OCI-LY3 (cell line): ENCODE results near the gene PRKCG.

Experiments
- H2AFZ ChIP-seq: fragments of 200-600, 300-600 bp; shearing (Covaris generic); 2 replicates; pipeline ENCODE4 v1.6.0; 2014; ENCODE audit warnings: antibody characterized with exemption, low read depth, low read length
- H3K27ac ChIP-seq: fragments of 200-600, 300-600 bp; sonication (generic); 2 replicates; pipeline ENCODE4 v1.5.1; 2014; ENCODE audit warnings: mild to moderate bottlenecking, low read length, moderate library complexity, mixed read lengths
- H3K27me3 ChIP-seq: fragments of 200-600, 300-600 bp; sonication (generic); 2 replicates; pipeline ENCODE4 v1.6.1; 2014; ENCODE audit warnings: low read depth, low read length, mixed read lengths
- H3K36me3 ChIP-seq: fragments of 200-600, 300-600 bp; sonication (generic); replicated peaks from 2 replicates; pipeline ENCODE3; 2014; ENCODE audit warnings: low read depth, low read length, mixed read lengths
- H3K4me1 ChIP-seq: fragments of 300-600, 200-600 bp; sonication (generic); 2 replicates; pipeline ENCODE4 v1.6.1; 2014; ENCODE audit warnings: low read length, mixed read lengths
- H3K4me2 ChIP-seq: fragments of 200-600, 300-600 bp; sonication (generic); 2 replicates; pipeline ENCODE4 v1.6.1; 2014; ENCODE audit warnings: low read length, mixed read lengths
- H3K4me3 ChIP-seq: fragments of 300-600, 200-600 bp; sonication (generic); 2 replicates; pipeline ENCODE4 v1.5.1; 2014; ENCODE audit warnings: antibody characterized with exemption, mild to moderate bottlenecking, low read length, moderate library complexity
- H3K79me2 ChIP-seq: fragments of 300-600, 200-600 bp; shearing (Covaris generic); 2 replicates; pipeline ENCODE4 v1.6.1; 2014; ENCODE audit warnings: mild to moderate bottlenecking, low read length, mixed read lengths
- H3K9ac ChIP-seq: fragments of 300-600, 200-600 bp; shearing (Covaris generic); 2 replicates; pipeline ENCODE4 v1.6.0; 2014; ENCODE audit warnings: mild to moderate bottlenecking, low read length, moderate library complexity
- H3K9me3 ChIP-seq: fragments of 200-600, 300-600 bp; shearing (Covaris generic); 2 replicates; pipeline ENCODE4 v1.6.1; 2014; ENCODE audit warnings: low read length, mixed read lengths; ENCODE audit not compliant: insufficient read depth
- H4K20me1 ChIP-seq: fragments of 200-600, 300-600 bp; sonication (generic); 2 replicates; pipeline ENCODE4 v1.6.1; 2016; ENCODE audit warnings: low read length, mixed read lengths; ENCODE audit not compliant: insufficient read depth
- EZH2phosphoT487 ChIP-seq: fragments of 200-600 bp; shearing (Covaris generic); IDR thresholded peaks from 2 replicates; pipeline ENCODE4 v1.6.1; 2018; ENCODE audit warnings: antibody characterized with exemption, mixed run types, low read depth
- TF ChIP-seq, protein P1 (sequence below): fragments of 200-600, 300-600 bp; sonication (generic); IDR thresholded peaks from 2 replicates; pipeline ENCODE4 v1.5.1; 2014; ENCODE audit warnings: antibody characterized with exemption, low read length, low read depth

The PRKCG gene

DNA sequence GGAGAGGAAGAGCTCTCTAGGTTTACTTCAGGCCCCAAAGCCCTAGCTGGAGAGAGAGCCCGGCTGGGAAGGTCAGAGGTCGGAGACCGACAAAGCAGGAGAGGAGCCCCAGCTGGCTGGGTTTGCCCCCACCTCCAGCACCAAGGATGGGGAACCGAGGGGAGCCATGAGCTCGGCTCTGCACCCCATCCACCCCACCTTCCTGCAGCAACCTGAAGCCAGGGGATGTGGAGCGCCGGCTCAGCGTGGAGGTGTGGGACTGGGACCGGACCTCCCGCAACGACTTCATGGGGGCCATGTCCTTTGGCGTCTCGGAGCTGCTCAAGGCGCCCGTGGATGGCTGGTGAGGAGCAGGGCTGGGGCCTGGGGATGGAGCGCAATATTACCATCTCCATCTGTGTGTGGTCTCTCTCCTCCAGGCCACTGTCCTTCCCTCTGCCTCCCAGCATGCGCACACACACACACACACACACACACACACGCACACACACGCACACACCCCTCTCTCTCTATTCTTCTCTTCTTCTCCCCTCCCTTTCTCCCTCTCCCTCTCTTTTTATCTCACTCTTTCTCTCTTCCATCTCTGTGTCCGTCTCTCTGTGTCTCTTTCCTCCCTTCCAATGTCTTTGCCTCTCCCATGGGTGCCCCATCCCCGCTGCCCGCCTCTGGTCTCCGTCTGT, 10.4 kb downstream of the PRKCG start:
- TF ChIP-seq, protein P1, sequence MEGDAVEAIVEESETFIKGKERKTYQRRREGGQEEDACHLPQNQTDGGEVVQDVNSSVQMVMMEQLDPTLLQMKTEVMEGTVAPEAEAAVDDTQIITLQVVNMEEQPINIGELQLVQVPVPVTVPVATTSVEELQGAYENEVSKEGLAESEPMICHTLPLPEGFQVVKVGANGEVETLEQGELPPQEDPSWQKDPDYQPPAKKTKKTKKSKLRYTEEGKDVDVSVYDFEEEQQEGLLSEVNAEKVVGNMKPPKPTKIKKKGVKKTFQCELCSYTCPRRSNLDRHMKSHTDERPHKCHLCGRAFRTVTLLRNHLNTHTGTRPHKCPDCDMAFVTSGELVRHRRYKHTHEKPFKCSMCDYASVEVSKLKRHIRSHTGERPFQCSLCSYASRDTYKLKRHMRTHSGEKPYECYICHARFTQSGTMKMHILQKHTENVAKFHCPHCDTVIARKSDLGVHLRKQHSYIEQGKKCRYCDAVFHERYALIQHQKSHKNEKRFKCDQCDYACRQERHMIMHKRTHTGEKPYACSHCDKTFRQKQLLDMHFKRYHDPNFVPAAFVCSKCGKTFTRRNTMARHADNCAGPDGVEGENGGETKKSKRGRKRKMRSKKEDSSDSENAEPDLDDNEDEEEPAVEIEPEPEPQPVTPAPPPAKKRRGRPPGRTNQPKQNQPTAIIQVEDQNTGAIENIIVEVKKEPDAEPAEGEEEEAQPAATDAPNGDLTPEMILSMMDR: no peak
- TF ChIP-seq EZH2phosphoT487: no peak

DNA sequence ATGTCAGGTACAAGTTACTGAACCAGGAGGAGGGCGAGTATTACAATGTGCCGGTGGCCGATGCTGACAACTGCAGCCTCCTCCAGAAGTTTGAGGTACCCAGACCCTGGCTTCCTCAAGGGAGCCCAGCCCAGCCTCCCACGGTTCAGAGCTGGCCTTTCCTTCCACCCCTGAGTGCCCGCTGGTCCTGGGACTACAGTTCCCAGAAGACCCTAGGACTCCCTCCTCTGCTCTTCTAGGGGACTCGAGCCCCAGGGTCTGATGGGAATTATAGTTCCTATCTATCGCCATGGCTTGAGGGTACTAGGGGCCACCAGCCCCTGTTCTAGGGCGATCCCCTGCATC, 11.0 kb downstream of the PRKCG start:
- Histone ChIP-seq H3K27ac (no peak overlapping the region), H3K27me3 (no peaks in the 10 kb centered on the region), H3K4me1 (no peaks in the 10 kb centered on the region), H3K9me3 (no peaks in the 10 kb centered on the region), H3K79me2 (no peaks in the 10 kb centered on the region), H3K36me3 (no peaks in the 10 kb centered on the region), H2AFZ (no peak overlapping the region), H3K9ac (no peak overlapping the region), H4K20me1 (no peaks in the 10 kb centered on the region), H3K4me2 (no peak overlapping the region), H3K4me3 (no peak overlapping the region)
- no peak for TF ChIP-seq EZH2phosphoT487
- TF ChIP-seq, protein P1: no peak

More for the DNA sequence above, 10.4 kb downstream of the PRKCG start:
- Histone ChIP-seq H3K4me1 (no peaks in the 10 kb centered on the region), H2AFZ (no peak overlapping the region), H3K9me3 (no peaks in the 10 kb centered on the region), H3K27me3 (no peaks in the 10 kb centered on the region), H3K79me2 (no peaks in the 10 kb centered on the region), H4K20me1 (no peaks in the 10 kb centered on the region), H3K4me2 (no peak overlapping the region), H3K4me3 (no peak overlapping the region), H3K9ac (no peak overlapping the region), H3K27ac (no peak overlapping the region), H3K36me3 (no peaks in the 10 kb centered on the region)

- Histone ChIP-seq H3K4me1 (no peaks in the 10 kb centered on the region), H3K79me2 (no peaks in the 10 kb centered on the region), H4K20me1 (no peaks in the 10 kb centered on the region), H3K36me3 (no peaks in the 10 kb centered on the region), H3K27ac (no peak overlapping the region), H3K9ac (no peak overlapping the region), H2AFZ (no peak overlapping the region), H3K27me3 (no peaks in the 10 kb centered on the region), H3K4me3 (no peak overlapping the region), H3K9me3 (no peaks in the 10 kb centered on the region), H3K4me2 (no peak overlapping the region)
- TF ChIP-seq, protein P1: no peak
- no peak for TF ChIP-seq EZH2phosphoT487
Measured at GRCh38 chr19:53894707-53895106, 12.7 kb downstream of the PRKCG start.

DNA sequence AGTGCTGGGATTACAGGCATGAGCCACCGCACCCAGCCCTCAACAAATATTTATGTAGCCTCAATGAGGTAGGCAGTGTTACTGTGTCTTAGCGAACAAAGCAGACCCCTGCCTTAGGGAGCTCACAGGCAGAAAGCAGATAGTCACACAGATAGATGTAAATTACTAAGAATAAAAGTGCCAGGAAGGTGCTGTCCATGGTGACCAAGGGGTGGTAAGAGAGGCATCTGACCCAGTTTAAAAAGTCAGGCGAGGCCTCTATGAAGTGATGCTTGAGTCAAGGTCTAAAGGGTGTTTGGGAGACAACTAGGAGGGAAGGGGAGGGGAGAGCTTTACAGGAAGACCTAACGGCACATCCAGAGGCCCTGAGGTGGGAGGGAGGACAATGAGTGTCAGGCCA, 14.7 kb downstream of the PRKCG start:
- H3K9me3 ChIP-seq: no peaks in the 10 kb centered on the region
- TF ChIP-seq, protein P1: no peak
- no peak for TF ChIP-seq EZH2phosphoT487
- H3K4me1 ChIP-seq: no peaks in the 10 kb centered on the region

More for the DNA sequence above, 14.7 kb downstream of the PRKCG start:
- no peak overlapping the region for H2AFZ ChIP-seq
- H3K27ac ChIP-seq: no peak overlapping the region
- no peak overlapping the region for H3K4me3 ChIP-seq
- H3K4me2 ChIP-seq: no peak overlapping the region
- no peaks in the 10 kb centered on the region for H4K20me1 ChIP-seq
- no peaks in the 10 kb centered on the region for H3K36me3 ChIP-seq
- H3K27me3 ChIP-seq: no peaks in the 10 kb centered on the region
- no peaks in the 10 kb centered on the region for H3K79me2 ChIP-seq
- H3K9ac ChIP-seq: no peak overlapping the region
